GDM1 (cell line): ENCODE measurements around the gene SH3BP4.

Experiments used
- DNase-seq: peaks from one replicate; lab custom pipeline; 2025; lab: John Stamatoyannopoulos, UW

Gene SH3BP4

GRCh38 chr2:234966340-234966739 is 14.5 kb downstream of the SH3BP4 start:
- DNase-seq: no peak

- DNase-seq: no peak
These were observed 15.5 kb downstream of the SH3BP4 start for GRCh38 chr2:234967201-234967869.

GRCh38 chr2:234967870-234968208 is 16.0 kb downstream of the SH3BP4 start:
- no peak for DNase-seq

- no peak for DNase-seq
These were observed 17.0 kb downstream of the SH3BP4 start for GRCh38 chr2:234968631-234969305.

GRCh38 chr2:234969306-234970098 is 17.7 kb downstream of the SH3BP4 start:
- DNase-seq: no peak

GRCh38 chr2:234970099-234970440 is 18.3 kb downstream of the SH3BP4 start:
- DNase-seq: no peak

- no peak for DNase-seq
These were observed 18.7 kb downstream of the SH3BP4 start for GRCh38 chr2:234970477-234970882.

GRCh38 chr2:234971496-234971895 is 19.7 kb downstream of the SH3BP4 start:
- DNase-seq: no peak

- DNase-seq: no peak
These were observed 21.2 kb downstream of the SH3BP4 start for GRCh38 chr2:234973008-234973407.

GRCh38 chr2:234974501-234975385 is 22.9 kb downstream of the SH3BP4 start:
- no peak for DNase-seq

- DNase-seq: no peak
These were observed 23.8 kb downstream of the SH3BP4 start for GRCh38 chr2:234975611-234976010.

GRCh38 chr2:234976479-234977227 is 24.8 kb downstream of the SH3BP4 start:
- no peak for DNase-seq

- no peak for DNase-seq
These were observed 25.4 kb downstream of the SH3BP4 start for GRCh38 chr2:234977228-234977679.

- no peak for DNase-seq
These were observed 26.8 kb downstream of the SH3BP4 start for GRCh38 chr2:234978466-234979203.

- DNase-seq: no peak
These were observed 27.7 kb downstream of the SH3BP4 start for GRCh38 chr2:234979204-234980167.

- no peak for DNase-seq
These were observed 28.8 kb downstream of the SH3BP4 start for GRCh38 chr2:234980451-234981187.

GRCh38 chr2:234981197-234982095 is 29.6 kb downstream of the SH3BP4 start:
- DNase-seq: no peak
